DMS114 treated with DMSO at 0.1 percent for 48 hours (cell line): ENCODE measurements around the gene SZT2.
A peak's percentile ranks its signal among the peaks of the same experiment; 100 is the strongest.
"Not testable (repeated sequence)": the region's sequence is repeated elsewhere in the genome, so short reads cannot be mapped to it uniquely, and the experiment has no call there.

Source experiments
- DNase-seq: peaks from one replicate; lab custom pipeline; 2025; ENCODE audit not compliant: unreplicated experiment; lab: John Stamatoyannopoulos, UW

Gene SZT2

GRCh38 chr1:43360616-43361015, 29.1 kb upstream of the SZT2 start:
- no peak for DNase-seq

- DNase-seq: no peak
Observed at GRCh38 chr1:43363283-43363934, 26.3 kb upstream of the SZT2 start.

GRCh38 chr1:43363935-43364525, 25.7 kb upstream of the SZT2 start:
- DNase-seq: no peak

- no peak for DNase-seq
Observed at GRCh38 chr1:43365678-43366077, 24.0 kb upstream of the SZT2 start.

DNA sequence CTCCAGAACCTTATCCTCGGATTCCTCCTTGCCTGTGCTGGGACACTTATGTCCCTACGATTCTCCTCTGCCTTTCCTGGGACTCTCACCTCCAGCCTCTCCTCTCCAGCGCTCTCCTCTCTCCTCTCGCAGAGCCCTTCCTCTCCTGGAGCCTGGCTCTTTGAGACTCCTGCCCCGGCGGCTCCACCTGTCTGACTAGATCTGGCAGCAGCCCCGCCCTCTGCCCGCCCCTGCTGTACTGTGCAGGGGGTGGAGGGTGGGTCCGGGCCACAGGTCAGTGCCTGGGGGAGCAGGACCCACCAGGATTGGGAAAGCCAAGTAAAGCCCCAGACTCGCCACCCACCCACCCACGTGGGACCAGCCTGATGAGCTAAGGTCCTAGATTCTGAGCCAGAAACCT, 23.5 kb upstream of the SZT2 start:
- no peak for DNase-seq

DNA sequence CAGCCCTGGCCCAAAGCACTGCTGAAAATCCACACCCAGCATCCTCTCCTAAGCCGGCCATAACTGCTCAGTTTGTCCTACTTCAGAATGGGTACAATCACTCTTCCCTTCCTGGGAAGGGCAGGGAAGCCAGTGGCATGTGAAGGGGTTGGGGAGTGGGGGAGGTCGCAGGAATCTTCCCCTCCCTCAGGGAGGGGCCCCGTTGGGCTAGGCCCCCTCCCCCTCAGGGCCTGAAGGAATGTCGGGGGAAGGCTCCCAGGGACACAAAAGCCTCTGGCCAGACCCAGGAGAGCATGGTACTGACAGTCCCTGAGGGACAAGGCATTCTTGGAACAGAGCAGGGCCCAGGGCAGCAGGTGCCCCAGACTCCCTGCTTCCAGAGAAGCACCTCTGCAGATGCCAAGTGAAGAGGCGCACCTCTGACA, 23.1 kb upstream of the SZT2 start:
- DNase-seq: no peak

- no peak for DNase-seq
Observed at GRCh38 chr1:43367026-43367903, 22.4 kb upstream of the SZT2 start.

GRCh38 chr1:43367904-43368645, 21.6 kb upstream of the SZT2 start, which contains the start of gene ELOVL1:
TSS of gene ELOVL1 (minus strand) at chr1:43368011. CDS start at chr1:43365609, 2,402 bp downstream.
- DNase-seq: peak; percentile 74

GRCh38 chr1:43368646-43369020, 21.1 kb upstream of the SZT2 start:
- no peak for DNase-seq

DNA sequence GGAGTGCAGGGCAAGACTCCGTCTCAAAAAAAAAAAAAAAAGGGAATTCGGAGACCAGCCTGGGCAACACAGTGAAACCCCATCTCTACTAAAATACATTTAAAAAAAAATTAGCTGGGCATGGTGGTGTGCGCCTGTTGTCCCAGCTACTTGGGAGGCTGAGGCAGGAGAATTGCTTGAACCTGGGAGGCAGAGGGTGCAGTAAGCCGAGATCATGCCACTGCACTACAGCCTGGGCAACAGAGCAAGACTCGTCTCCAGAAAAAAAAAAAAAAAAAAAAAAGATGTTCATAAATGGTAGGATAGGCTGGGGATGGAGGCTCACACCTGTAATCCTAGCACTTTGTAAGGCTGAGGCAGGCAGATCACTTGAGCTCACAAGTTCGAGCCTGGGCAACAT, 19.9 kb upstream of the SZT2 start:
- DNase-seq: not testable (repeated sequence)

DNA sequence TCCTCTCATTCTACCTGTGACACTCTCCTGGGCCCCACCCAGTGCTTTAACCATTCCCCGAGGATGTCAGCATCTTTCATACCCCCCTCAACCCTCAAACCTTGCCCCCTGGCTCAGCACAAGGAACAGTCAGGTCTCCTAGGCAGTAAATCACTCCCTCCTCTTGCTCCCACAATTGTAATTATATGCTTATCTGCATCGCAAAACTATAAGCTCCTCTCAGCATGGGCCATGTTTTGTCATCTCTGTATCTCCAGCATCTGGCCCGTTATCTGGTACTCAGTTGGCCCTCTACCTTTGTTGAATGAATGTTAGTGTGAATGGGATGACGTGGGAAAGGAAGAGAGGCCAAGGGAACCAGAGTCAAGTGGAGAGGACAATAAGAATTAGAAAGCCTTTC, 19.1 kb upstream of the SZT2 start:
- no peak for DNase-seq

DNA sequence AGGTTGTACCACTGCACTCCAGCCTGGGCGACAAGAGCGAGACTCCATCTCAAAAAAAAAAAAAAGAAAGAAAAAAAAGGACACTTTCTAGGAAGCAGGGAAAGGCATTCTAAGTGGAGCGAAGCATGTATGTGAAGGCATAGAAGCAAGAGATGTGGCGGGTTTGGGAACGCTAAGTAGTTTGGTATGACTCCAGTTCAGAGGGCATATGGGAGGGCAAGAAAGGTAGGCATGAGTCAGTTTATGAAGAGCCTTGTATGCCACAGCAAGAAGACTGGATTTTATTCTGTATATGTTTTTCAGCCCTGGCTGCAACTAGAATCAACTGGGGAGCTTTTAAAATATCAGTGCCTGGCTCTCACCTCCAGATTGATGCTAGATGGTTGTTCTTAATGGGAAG, 17.5 kb upstream of the SZT2 start:
- no peak for DNase-seq

- no peak for DNase-seq
Observed at GRCh38 chr1:43373066-43373940, 16.4 kb upstream of the SZT2 start.

GRCh38 chr1:43376723-43377235, 12.9 kb upstream of the SZT2 start:
- no peak for DNase-seq

- no peak for DNase-seq
Observed at GRCh38 chr1:43377831-43378230, 11.9 kb upstream of the SZT2 start.

DNA sequence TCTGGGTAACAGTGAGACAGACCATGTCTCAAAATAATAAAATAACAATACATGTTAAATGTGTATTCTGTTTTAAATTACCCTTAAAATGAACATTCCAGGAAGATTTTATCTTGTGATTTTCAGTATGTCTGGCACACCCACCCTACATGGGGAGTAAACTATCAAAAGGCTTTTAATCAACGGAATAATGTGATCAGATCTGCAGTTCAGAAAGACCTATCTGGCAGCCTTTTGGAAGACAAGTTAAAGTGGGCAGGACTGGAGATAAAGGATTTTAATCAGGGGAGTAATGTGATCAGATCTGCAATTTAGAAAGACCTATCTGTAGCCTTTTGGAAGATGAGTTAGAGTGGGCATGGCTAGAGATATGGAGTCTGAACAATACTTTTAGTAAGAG, 10.2 kb upstream of the SZT2 start:
- no peak for DNase-seq

DNA sequence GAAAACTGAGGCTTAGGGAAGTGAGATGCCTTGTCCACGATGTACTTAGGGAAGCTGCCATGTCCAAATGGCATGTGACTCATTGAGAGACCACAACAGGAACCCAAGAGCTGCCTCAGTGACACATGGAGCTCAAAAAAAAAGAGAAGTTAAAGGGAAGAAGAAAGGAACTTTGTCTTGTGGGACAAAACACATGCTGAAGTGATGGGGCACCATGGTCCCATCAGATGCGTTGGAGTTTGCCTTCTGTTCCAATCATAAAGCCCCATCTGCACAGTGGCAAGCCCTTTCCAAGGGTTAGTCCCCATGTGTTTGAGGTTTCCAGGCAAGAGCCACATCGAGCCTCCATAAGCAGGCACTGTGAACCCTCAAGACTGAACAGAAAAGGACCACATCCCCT, 8.1 kb upstream of the SZT2 start:
- DNase-seq: no peak

DNA sequence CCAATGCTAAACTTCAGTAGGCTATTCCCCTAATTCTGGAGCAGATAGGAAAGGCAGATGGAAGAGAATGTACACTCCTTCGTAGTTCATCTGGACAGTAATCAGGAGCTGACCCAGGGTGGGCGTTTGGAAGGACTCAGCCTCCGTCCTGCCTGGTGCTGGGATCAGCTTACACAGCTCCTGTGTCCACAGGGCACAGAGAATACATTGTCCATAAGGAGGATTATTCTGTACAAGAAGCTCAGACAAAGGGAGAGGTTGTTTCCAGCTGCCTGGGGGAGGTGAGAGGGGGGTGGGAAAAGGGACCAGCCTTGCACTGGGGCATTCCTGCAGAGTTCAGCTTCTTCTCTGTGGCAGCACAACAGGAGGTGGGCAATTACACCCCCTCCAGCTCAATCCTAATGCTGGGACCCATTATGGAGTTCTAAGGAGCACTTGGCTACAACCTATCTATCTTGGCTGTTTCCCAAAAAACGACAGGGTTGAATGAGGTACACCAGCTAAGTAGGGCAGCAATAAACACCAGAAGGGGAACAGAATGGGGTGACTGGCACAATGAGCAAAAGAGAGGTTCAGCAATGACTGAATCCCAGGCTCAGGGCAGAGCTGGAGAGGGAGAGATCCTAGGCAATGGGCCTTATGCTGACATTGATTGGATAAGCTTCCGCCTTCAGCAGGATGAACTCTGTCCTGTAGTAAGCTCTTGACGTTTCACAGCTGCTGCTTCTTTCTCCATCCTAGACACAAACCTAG, 7.5 kb upstream of the SZT2 start:
- no peak for DNase-seq

GRCh38 chr1:43383449-43383848, 6.2 kb upstream of the SZT2 start:
- DNase-seq: no peak
